CD4-positive, alpha-beta T cell treated with Interleukin-4 for 4 hours (primary cell): ENCODE results near the gene SPAG8.

ENCODE experiments used
- DNase-seq: peaks from one replicate; pipeline ENCODE4 v3.0.0-alpha.2; 2020

The SPAG8 gene

DNA sequence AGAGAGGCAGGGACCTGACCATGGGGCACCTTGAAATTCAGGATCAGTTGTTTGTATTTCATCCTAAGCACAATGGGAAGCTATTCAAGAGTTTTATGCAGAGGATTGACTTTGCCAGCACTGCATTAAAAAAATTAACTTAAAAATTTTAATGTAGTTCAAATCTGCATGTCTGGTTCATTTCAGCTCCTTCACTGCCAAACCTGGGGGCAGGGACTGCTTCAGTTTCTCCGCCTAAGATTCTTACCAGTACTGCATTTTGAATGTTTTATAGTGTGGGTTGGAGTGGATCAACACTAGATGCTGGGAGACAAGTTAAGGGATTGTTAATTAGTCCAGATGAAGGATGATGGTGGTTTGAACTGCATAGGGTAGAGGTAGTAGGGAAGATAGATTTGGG lies 42.3 kb downstream of the SPAG8 start:
- DNase-seq, result no peak

DNA sequence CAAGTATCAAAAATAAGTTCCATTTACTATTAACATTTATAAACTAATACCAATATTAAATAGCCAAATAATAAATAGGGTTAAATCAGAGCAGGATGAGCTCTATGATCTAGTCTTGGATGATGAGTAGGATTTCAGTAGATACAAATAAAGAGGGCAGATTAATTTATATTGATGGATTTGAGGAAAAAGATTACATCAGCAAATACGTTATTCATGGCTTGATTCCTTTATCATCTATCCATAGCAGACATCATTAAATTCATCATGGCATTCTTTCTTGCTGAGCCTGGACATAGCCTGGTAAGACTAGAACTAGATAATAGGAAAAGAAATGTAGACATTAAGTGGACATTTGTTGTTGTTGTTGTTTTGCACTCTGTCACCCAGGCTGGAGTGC lies 44.6 kb downstream of the SPAG8 start:
- DNase-seq, result no peak

DNA sequence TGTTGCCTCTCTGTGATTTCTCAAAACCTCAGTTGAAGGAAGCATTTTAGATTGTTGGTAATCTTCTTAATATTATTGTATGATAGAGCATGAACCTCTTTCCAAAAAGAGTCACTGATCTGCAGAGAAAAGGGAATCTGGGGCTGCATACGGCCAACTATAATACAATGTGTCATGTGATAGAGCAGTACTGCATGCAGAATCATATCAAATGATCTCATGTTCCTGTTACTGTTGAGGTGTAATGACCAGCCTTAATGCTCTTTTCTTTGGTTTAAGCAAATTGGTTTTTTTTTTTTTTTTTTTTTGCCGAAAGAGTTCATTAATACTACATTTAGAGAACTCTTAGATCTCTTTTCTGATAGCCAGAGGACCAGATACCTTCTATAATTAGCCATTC lies 45.1 kb downstream of the SPAG8 start:
- DNase-seq, result no peak

DNA sequence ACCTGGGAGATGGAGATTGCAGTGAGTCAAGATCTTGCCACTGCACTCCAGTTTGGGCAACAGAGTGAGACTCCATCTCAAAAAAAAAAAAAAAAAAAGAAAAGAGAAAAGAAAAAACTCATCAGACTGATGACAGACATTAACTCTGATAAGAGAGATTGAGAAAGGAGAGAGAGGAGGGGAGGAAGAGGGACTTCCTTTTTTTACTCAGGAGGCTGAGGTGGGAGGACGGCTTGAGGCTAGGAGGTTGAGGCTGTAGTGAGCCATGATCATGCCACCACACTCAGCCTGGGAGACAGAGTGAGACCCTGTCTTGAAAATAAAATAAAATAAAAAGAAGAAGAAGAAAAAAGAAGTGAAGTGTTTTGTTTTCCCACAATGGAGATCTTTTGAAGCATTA lies 48.3 kb downstream of the SPAG8 start:
- no peak for DNase-seq

DNA sequence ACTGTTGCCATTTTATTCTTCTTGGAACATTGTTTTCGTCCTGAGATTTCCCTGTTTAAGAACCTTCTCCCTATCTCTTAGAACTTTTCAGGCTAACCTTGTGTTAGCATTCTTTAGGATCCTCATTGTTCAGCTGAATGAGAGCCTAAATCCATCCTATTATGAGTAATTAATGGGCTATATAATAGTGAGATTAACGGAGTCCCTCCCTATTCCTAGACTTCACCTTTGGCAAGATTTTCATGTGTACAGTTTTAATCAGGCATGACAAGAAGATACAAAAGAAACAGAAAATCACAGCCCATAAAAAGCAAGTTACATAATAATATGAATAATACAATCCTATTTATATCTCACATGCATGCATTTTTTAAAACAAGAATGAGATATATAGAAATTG lies 48.9 kb downstream of the SPAG8 start:
- DNase-seq, result no peak

DNA sequence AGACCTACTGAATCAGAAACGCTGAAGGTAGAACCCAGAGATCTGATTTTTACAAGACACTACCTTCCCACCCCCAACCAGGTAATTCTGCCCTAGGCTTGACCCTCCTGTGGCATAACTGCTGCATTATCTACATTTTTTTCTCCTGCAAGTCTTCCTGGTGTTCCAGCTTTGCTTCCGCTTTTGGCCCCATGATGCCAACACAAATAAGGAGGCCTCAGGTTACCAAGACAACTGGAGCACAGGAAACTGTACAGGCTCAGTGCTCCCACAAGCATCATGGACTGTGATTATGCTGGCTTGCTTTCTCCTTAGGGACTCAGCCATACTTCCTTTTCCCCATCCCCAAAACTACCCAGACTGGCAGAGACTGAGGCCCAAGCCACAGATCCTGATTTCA lies 51.4 kb downstream of the SPAG8 start:
- no peak for DNase-seq

DNA sequence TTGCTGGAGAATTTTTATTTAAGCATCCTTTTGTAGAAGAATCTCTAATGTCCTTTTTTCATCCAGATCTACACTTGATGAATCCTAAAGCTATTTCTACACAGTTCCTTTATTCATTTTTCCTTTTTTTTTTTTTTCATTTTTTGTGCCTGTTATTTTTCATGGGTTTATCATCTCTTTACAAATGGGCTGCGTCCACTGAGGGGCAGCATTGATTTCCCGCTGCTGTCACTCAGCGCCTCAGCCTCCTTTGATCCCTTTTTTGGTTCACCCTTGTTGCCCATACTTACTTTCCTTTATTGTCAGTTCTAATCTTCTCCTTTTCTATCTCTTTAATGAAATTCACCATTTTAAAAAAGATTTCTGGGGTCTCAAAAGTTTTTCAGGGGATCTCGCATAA lies 52.3 kb downstream of the SPAG8 start:
- DNase-seq, result no peak
